Measurements from ENCODE around the gene VAMP2. TPM values are rescaled to one million over a fixed set of nuclear protein-coding genes. Genes with fewer than 3 reads are reported as not detected.

The VAMP2 gene
- total and polyA plus RNA-seq, 4 donors = 4.2 to 25.9 (median 10.2) TPM

DNA sequence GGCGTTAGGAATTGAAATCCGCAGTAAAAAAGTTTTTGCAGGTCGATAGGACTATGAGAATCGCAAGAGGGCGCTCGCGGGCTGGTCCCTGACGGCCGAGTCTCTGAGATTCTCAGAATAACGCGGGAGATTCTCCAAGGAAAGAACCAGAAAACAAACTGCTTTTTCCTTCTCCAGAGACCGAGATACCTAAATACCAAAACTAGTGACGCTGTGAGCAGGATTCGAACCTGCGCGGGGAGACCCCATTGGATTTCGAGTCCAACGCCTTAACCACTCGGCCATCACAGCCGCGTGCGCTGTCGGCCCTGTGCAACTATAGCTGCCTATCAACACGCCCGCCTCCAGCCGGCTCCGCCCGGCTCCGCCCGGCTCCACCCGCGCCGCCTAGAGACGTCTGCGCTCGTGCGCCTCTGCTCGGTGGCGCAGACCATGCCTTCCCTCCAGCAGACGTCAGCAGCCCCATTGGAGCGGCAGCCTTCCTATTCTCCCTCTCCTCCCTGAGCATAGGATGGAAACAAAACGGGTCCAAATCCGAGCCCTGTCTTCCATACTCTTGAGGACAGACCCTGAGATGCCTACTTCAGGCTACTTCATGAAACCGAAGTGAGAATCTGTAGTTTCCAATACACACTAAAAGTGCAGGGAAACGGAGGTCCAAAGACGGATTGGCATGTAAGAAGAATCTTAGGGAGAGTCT, 23.9 kb downstream of the VAMP2 start:
- 13% methylated on average over 46 of the region's 46 CpGs for WGBS
- DNase-seq (ENCODE audit: low spot score) = peak; percentile 98
- H3K27me3 ChIP-seq (ENCODE audit: control insufficient read depth in 4 of 4, insufficient read depth in 4 of 4, low read length in 3 of 4) = no peaks in the 10 kb centered on the region
- TF ChIP-seq FOXA1 (IDR thresholded peaks at IDR 0.05) = peak; percentile 51
- no peak for TF ChIP-seq FOXA2 (IDR thresholded peaks at IDR 0.05)
- TF ChIP-seq YY1 (IDR thresholded peaks at IDR 0.05) = peak; percentile 67
- TF ChIP-seq RAD21 (IDR thresholded peaks at IDR 0.05) = peak; percentile 76 to 87
- TF ChIP-seq, protein P1, sequence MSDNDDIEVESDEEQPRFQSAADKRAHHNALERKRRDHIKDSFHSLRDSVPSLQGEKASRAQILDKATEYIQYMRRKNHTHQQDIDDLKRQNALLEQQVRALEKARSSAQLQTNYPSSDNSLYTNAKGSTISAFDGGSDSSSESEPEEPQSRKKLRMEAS (IDR thresholded peaks at IDR 0.05) = peak; percentile 74
- TF ChIP-seq TAF1 (conservative IDR thresholded peaks at IDR 0.05) = no peak
- peak; percentile 17 to 43 for TF ChIP-seq HNF4A (conservative IDR thresholded peaks at IDR 0.05)
- TF ChIP-seq, protein P2, sequence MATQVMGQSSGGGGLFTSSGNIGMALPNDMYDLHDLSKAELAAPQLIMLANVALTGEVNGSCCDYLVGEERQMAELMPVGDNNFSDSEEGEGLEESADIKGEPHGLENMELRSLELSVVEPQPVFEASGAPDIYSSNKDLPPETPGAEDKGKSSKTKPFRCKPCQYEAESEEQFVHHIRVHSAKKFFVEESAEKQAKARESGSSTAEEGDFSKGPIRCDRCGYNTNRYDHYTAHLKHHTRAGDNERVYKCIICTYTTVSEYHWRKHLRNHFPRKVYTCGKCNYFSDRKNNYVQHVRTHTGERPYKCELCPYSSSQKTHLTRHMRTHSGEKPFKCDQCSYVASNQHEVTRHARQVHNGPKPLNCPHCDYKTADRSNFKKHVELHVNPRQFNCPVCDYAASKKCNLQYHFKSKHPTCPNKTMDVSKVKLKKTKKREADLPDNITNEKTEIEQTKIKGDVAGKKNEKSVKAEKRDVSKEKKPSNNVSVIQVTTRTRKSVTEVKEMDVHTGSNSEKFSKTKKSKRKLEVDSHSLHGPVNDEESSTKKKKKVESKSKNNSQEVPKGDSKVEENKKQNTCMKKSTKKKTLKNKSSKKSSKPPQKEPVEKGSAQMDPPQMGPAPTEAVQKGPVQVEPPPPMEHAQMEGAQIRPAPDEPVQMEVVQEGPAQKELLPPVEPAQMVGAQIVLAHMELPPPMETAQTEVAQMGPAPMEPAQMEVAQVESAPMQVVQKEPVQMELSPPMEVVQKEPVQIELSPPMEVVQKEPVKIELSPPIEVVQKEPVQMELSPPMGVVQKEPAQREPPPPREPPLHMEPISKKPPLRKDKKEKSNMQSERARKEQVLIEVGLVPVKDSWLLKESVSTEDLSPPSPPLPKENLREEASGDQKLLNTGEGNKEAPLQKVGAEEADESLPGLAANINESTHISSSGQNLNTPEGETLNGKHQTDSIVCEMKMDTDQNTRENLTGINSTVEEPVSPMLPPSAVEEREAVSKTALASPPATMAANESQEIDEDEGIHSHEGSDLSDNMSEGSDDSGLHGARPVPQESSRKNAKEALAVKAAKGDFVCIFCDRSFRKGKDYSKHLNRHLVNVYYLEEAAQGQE (IDR thresholded peaks at IDR 0.05) = peak; percentile 47
- TF ChIP-seq, protein P3, sequence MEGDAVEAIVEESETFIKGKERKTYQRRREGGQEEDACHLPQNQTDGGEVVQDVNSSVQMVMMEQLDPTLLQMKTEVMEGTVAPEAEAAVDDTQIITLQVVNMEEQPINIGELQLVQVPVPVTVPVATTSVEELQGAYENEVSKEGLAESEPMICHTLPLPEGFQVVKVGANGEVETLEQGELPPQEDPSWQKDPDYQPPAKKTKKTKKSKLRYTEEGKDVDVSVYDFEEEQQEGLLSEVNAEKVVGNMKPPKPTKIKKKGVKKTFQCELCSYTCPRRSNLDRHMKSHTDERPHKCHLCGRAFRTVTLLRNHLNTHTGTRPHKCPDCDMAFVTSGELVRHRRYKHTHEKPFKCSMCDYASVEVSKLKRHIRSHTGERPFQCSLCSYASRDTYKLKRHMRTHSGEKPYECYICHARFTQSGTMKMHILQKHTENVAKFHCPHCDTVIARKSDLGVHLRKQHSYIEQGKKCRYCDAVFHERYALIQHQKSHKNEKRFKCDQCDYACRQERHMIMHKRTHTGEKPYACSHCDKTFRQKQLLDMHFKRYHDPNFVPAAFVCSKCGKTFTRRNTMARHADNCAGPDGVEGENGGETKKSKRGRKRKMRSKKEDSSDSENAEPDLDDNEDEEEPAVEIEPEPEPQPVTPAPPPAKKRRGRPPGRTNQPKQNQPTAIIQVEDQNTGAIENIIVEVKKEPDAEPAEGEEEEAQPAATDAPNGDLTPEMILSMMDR (IDR thresholded peaks at IDR 0.05; ENCODE audit: low read depth, low read length, missing input control) = peak; percentile 90
- peak; percentile 43 for TF ChIP-seq NR2F2 (IDR thresholded peaks at IDR 0.05)
- TF ChIP-seq, protein P4, sequence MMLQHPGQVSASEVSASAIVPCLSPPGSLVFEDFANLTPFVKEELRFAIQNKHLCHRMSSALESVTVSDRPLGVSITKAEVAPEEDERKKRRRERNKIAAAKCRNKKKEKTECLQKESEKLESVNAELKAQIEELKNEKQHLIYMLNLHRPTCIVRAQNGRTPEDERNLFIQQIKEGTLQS (IDR thresholded peaks at IDR 0.05) = peak; percentile 78
- TF ChIP-seq, protein P5, sequence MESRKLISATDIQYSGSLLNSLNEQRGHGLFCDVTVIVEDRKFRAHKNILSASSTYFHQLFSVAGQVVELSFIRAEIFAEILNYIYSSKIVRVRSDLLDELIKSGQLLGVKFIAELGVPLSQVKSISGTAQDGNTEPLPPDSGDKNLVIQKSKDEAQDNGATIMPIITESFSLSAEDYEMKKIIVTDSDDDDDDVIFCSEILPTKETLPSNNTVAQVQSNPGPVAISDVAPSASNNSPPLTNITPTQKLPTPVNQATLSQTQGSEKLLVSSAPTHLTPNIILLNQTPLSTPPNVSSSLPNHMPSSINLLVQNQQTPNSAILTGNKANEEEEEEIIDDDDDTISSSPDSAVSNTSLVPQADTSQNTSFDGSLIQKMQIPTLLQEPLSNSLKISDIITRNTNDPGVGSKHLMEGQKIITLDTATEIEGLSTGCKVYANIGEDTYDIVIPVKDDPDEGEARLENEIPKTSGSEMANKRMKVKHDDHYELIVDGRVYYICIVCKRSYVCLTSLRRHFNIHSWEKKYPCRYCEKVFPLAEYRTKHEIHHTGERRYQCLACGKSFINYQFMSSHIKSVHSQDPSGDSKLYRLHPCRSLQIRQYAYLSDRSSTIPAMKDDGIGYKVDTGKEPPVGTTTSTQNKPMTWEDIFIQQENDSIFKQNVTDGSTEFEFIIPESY (IDR thresholded peaks at IDR 0.05) = peak; percentile 97
- peak; percentile 17 to 49 for TF ChIP-seq RXRA (IDR thresholded peaks at IDR 0.05)
- TF ChIP-seq JUND (IDR thresholded peaks at IDR 0.05) = peak; percentile 59 to 74
- TF ChIP-seq GABPA (IDR thresholded peaks at IDR 0.05 in 1 of 2, conservative IDR thresholded peaks at IDR 0.05 in 1 of 2) = peak in 1 of 2 donors; percentile 23
- no peak for TF ChIP-seq HNF4G (IDR thresholded peaks at IDR 0.05)
- TF ChIP-seq EGR1 (IDR thresholded peaks at IDR 0.05; ENCODE audit: low read depth in 2 of 2) = no peak
- peak; percentile 35 for TF ChIP-seq SP1 (IDR thresholded peaks at IDR 0.05)
- H3K4me1 ChIP-seq (ENCODE audit: control insufficient read depth in 4 of 4, insufficient read depth in 4 of 4, low read length in 3 of 4) = peaks cover 0 to 9% (median 0%) of the 10 kb centered on the region in 4 donors
- H3K9ac ChIP-seq (ENCODE audit: low read depth in 1 of 2, low read length in 2 of 2) = peak overlapping the region in 1 of 2 donors; percentile 55
- peak overlapping the region; percentile 66 to 68 for H3K27ac ChIP-seq (ENCODE audit: low read depth in 1 of 2, low read length in 2 of 2)
- H3K36me3 ChIP-seq (ENCODE audit: control insufficient read depth in 4 of 4, insufficient read depth in 3 of 4, low read depth in 1 of 4, low read length in 3 of 4) = peaks cover 14 to 38% (median 37%) of the 10 kb centered on the region in 4 donors
- H3K4me3 ChIP-seq (ENCODE audit: low read depth in 1 of 3, low read length in 3 of 3) = no peak overlapping the region
- no peaks in the 10 kb centered on the region for H3K9me3 ChIP-seq (ENCODE audit: control insufficient read depth in 4 of 4, low read length in 3 of 4)
